HG03097 (cell line): ENCODE results near the gene BHMT2.

Experiments
- ATAC-seq: cut with Tn5 transposase; IDR thresholded peaks from one replicate; pipeline ENCODE4 v1.9.1; 2021; ENCODE audit not compliant: unreplicated experiment, low FRiP score

Gene BHMT2, protein sequence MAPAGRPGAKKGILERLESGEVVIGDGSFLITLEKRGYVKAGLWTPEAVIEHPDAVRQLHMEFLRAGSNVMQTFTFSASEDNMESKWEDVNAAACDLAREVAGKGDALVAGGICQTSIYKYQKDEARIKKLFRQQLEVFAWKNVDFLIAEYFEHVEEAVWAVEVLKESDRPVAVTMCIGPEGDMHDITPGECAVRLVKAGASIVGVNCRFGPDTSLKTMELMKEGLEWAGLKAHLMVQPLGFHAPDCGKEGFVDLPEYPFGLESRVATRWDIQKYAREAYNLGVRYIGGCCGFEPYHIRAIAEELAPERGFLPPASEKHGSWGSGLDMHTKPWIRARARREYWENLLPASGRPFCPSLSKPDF

DNA sequence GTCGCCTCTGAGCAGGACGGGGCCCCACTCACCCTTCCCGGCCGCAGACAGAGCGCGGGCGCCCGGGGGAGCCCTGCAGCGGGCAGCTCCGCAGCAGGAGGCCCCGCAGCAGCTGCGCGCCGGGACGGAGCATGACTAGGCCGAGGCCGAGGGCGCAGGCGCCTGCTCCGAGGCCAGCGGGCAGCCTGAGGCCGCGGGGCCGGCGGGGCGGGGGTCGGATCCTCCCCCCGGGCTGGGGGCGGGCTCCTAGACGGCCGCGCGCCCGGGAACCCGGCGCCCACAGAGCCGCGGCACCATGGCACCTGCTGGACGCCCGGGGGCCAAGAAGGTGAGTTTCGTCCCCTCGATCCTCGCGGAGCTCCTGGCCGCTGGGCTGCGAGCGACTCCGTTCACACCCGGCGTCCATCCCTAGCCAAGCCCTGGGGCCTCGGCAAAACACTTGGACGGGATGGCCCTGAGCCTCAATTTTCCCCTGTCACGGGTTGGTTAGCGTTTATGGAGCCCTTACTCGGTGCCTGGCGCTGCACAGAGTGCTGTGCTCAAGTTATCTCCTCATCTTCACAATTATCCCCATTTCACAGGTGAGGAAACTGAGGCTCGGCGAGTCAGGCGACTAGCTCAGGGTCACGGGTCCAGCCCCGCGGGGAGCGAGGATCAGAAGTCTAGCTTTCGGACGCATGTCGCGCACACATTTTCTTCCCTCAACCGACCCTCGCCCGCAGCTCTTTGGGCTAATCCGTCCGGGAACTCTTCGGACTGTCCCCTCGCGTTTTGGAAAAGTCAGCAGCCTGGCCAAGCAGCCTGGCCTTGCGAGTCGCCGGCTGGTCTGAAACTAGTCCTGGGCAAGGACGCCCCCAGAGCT lies at the start of gene BHMT2, which contains the start of gene DMGDH:
TSS of gene BHMT2 (plus strand) at position 280 of the 862 bp plus-strand sequence. CDS start at position 296, 16 bp downstream.
TSS of gene DMGDH (minus strand) at position 187 of the 862 bp plus-strand sequence. CDS start at position 133, 54 bp downstream.
- ATAC-seq = no peak

DNA sequence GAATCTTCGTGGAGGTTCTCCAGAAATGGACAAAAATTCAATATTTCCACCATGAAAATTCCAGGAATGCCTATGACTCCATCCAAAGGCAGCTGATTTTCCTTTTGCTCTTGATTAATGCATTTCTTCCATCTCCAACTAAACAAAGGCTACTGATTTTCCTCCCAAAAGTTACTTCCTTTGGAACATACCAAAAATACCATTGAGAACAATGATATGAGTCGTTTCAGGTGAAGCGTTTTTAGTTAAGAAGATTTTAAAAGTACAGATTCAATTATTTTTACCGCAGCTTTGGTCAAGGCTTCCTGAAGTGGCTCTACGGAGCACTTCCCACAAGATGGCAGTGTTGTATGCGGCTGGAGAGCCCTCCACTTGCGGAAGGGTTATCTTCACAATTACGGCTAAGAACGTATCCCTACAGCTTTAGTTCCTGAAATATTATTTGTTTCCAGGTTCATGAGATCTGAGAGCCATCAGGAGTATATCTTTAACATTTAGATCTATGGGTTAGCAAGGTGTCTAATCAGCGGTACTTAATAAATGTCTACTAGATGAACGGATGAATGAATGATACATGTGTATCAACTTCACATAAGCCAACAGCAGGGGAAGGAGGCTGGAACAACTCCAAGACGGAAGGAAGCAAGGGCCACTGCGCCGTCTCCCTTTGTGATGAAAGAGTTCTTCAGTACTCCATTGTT lies 48.6 kb upstream of the BHMT2 start:
- ATAC-seq = no peak

DNA sequence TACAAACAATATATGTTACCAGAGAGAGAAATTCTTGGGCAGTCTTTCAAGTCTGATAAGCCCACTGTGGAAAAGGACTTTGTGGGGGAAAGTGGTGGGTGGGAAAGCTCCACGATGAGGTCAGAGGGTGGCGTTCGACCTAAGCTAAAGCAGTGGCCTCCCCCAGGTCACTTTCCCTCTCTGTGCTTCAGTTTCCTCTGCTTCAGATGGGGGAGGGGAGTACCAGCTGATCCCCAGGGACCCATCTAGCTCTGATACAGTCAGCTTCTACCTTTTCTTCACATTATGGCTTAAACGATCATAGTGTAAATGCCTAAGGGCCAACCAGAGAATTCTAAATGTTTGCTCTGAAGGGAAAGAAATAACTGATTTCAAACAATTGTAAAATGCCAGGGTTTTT lies 47.8 kb upstream of the BHMT2 start:
- no peak for ATAC-seq

DNA sequence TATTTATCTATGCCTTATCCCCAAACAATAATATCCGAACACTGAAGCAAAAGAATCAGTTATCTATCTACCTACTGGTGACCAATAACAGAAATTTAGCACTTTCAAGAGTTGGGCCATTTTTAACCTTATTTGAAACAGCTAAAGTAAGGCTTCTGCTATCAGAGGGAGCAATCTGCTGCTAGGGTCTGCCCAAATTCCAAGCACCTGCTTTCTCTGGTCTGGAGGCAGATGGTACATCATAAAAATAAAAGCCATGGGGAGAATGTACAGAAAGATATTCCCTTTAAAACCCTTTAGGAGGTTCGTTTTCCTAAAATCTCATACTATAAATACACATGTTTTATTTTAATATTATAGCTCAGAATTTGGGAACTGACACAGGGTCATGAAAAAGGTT lies 46.8 kb upstream of the BHMT2 start:
- no peak for ATAC-seq

DNA sequence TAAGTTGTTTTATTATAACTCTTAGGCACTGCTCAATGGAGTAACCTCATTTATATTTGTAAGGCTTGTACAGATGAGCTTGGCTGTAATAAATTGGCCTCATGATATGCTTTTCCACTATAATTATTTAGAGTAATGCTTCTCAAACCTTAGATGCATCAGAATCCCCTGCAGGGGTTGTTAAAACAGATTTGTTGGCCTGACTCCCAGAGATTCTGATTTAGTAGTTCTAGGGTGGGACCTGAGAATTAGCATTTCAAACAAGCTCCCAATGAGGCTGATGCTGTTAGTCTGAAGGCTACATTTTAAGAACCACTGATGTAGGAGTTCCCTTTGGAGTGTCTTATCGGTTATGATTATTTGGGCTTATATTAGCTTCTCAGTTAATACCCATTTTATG lies 46.2 kb upstream of the BHMT2 start:
- ATAC-seq = no peak

DNA sequence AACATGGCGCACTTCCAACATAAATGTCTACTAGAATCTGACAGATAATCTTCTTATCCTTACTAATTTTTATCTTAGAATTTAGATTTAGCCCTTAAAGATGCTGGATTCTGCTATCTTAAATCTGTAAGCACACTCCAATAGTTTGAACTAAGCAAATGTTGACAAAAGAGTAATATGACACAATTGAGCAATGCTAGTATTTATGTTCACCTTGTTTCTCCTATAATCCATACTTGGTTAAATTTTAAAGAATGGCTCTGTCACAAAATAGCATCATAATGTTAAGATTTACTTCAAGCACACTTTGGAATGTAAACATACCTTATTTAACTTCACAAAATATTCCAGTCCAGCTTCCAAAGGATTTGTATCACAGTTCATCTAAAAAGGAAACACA lies 45.6 kb upstream of the BHMT2 start:
- no peak for ATAC-seq

DNA sequence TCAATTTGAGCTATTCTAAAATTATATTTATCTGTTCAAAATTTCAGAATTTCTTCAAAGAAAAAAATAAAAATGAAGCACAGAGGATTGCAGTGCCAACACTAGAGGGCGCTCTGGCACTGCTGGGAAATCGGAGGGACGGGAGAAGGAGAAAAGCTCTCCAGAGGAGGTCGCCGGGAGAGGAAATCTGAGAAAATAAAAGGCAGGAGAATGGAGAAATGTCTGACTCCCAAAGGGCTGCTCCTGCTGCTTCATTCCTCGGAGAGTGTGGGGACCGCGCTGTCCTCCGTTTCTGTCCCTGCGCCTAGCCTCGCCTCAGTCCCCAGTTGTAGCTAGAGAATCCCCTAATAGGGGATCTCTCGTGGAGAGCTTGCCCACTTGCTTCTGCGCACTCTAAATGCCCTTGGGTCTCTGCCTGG lies 44.5 kb upstream of the BHMT2 start:
- ATAC-seq = no peak

DNA sequence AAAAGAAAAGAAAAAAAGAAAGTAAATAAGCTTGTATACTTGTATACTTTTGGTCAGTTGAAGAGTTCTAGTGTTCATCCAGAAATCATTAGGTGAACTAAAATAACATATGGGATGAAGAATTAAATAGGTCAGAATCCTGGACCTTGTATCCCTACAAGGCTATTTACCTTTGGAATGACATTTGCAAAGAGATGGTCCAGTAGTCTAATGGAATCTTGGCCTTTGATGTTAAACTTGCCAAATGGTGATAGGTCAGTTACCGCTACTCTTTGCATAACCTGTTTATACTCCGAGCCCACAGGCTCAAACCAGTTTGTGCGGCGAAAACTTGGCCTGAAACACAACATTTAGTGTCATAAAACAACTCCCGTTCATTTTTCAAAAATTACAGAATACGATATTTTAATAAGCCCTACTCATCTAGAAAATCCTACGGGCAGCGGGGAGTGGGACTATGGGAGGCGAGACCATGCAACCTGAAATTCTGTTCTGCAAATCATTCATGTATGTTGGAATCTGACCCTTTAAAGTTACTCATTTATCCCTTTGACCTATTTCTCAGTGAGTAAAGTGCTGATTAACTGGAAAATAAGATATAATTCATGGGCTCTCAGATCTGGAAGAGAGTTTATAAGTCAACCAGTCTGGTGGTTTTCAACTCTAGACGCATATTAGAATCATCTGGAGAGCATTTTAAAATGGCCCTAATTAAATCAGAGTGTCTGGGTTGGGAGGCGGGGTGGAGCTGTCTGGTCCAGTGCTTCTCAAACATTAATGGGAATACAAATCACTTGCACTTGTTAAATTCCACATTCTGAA lies 38.7 kb upstream of the BHMT2 start:
- ATAC-seq = no peak

DNA sequence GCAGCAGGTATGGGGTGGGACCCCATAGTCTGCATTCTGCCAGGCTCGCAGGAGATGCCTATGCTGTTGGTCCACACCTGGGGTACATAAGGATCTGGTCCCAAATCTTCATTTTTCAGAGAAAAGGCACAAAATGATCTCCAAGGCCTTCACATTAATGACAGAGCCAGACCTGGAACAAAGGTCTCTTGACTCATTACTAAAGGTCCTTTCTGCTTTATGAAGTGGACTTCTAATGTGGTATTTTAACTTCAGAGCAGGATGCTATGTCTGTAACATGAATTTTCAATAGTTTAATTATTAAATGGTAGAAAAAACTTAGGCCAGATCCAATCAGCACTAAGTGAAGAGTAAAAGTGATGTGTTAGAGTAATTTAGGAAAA lies 38.1 kb upstream of the BHMT2 start:
- no peak for ATAC-seq

DNA sequence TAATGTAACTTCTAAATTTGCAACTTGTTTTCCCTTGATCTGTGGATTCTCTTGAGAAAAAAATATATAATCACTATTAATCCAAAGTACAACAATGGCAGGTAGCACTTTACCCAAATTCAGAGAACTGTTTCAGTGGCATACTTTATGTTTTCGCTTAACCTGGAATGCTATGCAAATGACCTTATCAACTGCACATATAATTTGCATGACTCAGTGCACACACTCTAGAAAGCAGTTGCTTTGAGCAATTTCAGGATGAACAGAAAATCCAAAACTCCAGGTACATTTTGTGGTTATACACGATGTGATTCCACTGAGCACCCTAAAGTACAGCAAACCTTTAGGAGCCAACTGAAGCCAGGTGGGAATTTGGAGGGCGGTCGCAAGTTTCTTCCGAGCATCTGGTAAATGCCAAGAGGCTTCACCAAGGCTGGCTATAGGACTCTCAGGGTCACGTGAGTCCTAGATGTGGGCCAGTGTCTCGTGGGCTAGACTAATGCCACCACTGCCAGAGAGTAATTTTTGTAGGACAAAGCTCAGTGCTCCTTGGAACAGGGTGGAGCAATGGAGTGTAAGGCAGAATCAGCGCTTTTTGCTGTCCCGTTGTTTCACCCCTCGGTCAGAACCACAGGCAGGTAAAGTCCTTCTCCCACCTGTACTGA lies 37.4 kb upstream of the BHMT2 start:
- no peak for ATAC-seq

DNA sequence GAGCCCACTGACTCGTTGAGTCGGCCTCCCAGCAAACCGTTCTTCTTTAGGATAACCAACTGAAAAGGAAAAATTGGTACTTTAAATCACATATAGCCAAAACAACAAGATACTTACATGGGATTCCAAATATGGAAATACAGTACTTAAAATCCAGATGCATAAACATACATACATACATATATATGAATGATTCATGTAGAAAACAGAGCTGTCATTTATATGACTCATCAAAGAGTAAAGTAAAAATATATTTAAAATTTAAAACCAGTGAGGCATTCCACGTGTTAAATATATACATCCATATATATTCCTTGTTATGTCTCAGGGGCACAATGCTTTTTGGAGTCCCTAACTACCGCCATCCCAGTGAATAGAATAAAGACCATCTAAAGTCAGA lies 36.8 kb upstream of the BHMT2 start:
- ATAC-seq = no peak

DNA sequence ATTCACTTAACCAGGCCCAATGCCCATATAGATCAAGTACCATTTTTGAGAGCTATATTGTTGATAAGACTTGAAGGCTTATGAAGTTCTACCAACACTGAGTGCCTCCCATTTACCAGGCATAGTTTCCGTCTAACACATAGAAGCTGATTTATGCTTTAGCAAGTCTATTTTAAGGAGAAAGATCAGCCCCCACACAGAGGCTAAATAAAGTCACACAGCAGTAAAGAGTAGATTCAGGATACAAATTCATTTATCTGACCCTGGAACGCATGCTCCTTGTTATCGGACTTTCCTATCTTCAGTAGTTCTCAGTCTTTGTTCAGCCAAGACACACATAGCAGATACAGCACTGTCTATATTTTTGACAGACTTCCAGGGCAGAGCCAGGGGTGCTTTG lies 34.3 kb upstream of the BHMT2 start:
- no peak for ATAC-seq

DNA sequence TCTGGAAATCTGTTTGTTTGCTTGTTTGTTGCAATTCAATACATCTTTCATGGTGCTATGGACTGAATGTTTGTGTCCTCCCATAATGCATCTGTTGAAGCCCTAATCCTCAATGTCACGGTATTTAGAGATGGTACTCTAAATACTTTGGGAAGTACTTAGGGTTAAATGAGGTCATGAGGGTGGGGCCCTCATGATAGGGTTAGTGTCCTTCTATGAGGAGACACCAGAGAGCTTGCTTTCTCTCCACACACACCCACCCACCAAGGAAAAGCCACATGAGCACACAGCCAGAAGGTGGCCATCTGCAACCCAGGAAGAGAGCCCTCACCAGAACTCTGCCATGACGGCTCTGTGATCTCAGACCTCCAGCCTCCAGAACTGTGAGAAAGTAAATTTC lies 32.8 kb upstream of the BHMT2 start:
- ATAC-seq = no peak

DNA sequence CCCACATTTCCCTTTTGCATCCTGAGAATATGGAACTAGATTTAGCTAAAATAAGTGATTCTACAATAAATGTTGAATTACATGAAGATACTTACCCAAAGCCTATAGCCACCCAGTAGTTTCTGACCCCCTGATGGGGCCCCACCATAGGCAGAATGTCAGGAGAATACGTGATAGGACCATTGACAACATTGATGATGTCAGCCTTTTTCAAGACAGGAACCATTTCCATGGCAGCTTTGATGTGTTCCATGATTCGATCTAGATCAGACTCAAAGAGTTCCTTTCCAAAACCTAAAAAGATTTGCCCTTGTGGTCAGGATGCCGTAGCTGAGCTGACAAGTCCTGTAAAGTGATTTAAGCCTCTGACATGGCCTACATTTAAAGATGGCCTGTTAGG lies 27.4 kb upstream of the BHMT2 start:
- no peak for ATAC-seq

DNA sequence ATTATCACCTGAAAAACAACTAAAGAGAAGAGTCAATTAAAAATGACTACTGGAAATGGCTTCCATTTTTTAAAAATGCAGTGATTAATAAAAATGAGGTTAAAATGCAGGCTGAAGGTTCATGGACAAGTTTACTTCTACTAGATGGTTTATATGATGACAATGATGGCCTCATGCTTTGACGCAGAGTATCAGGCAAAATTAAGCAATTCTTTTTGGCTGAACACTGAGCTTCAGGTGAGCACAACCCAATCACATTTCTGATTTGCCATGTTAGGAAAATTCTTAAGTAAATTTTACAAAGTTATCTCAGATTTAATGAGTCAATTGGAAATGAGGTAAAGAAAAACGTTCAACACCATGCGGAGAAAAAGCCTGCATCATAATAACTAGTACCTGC lies 22.4 kb upstream of the BHMT2 start:
- ATAC-seq = no peak

DNA sequence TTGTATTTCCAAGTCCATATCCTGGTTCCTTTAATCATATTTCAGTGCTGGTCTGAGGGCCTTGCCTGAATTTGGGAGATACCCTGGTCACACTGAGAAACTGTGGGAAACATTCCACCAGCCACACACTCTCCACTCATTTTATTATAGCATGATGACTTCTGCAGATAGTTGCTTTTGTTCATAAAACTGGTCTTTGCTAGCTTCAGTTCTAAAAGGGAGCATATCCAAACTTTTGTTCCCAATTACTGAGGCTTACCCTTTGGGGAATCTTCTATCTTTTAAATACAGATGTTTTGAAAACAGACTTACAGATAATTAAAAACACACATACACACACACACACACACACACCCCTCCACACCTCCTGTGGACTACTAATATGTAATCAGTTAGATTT lies 21.1 kb upstream of the BHMT2 start:
- ATAC-seq = no peak

DNA sequence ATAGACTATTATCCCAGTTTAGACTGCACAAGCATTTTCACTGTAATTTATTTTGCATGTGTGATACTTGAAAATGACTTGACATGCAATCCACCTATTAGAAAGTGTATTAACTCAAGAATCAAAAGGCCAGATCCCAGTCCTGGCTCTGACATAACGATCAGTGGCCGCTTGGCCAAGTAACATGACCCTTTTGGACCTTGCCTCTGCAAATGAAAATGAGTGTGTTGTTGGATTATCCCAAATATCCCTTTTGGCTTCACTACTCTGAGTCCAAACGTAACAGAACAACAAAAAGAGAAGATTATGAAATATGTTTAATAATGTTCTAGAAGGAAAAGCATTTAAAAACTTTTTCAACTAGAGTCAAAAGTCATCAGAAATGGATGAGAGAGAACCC lies 19.1 kb upstream of the BHMT2 start:
- no peak for ATAC-seq

DNA sequence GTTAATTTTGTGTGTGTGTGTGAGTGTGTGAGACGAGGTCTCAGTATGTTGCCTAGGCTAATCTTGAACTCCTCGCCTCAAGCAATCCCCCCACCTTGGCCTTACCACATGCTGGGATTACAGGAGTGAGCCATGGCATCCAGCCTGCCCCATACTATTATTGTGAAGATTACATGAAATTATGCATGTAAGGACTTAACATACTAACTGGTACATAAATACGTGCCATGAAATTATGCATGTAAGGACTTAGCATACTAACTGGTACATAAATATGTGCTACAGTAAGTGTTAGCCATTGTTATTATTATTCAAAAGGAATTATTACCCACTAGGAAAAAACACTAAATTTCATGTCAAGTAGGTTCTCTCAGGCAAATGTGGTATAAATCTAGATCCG lies 16.2 kb upstream of the BHMT2 start:
- no peak for ATAC-seq

DNA sequence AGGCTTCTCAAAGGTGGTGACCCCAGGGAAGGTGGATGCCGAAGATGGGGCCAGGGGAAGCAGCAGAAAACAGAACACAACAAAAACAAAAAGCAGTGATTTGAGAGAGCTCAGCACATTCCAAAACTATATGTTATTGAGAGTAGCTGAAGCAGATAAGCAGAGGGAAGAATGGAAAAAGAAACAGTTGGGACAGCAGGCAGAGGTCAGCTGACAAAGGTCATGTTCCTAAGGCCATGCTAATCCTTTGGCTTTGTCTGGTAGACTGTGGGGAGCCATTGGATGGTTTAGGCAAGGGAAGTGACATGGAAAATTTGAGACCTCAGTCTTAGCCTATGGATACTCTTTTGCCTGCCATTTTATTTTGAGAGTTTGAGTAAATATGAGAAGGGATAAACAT lies 14.6 kb upstream of the BHMT2 start:
- no peak for ATAC-seq

DNA sequence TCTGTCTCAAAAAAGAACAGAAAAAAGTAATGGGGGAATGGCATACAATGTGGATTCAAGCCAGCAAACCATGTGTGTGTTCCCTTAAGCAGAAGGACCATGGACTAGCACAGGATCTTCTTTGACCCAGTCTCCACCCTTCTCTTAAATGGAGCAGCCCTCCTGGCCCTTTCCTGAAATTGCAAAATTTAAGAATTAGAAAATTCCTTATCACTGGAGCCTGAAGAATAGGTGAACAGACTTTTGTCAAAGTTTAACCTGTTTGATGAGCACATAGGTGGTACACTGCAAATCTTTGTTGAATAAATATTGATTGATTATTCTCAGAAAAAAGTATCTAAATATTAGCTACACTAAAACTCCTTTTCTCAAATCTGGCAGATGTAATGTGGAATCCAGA lies 12.7 kb upstream of the BHMT2 start:
- no peak for ATAC-seq
